Type B pancreatic cell (in vitro differentiated cells): ENCODE results near the gene RBBP6. TPM values are rescaled to one million over a fixed set of nuclear protein-coding genes. Genes with fewer than 3 reads are reported as not detected.

Source experiments
- DNase-seq: peaks from one replicate; pipeline ENCODE4 v3.0.0; 2021; ENCODE audit warnings: mixed read lengths; ENCODE audit not compliant: unreplicated experiment; ENCODE audit errors: extremely low spot score
- H3K27ac Mint-ChIP-seq: 2 replicates; pipeline ENCODE4 v1.8.0; 2021; ENCODE audit warnings: mild to moderate bottlenecking, mixed read lengths
- H3K27me3 Mint-ChIP-seq: 2 replicates; pipeline ENCODE4 v1.8.0; 2021; ENCODE audit warnings: mixed read lengths
- H3K36me3 Mint-ChIP-seq: 2 replicates; pipeline ENCODE4 v1.8.0; 2021; ENCODE audit warnings: mixed read lengths
- H3K4me1 Mint-ChIP-seq: one replicate; pipeline ENCODE4 v1.8.0; 2021; ENCODE audit warnings: mixed read lengths; ENCODE audit not compliant: unreplicated experiment
- H3K4me3 Mint-ChIP-seq: 2 replicates; pipeline ENCODE4 v1.8.0; 2021; ENCODE audit warnings: mild to moderate bottlenecking, mixed read lengths
- H3K9me3 Mint-ChIP-seq: 2 replicates; pipeline ENCODE4 v1.8.0; 2021; ENCODE audit warnings: mixed read lengths
- CTCF ChIP-seq: fragments of 200-600 bp; sonication (generic); conservative IDR thresholded peaks from 2 replicates; pipeline ENCODE4 v1.5.0; 2021; ENCODE audit warnings: antibody characterized with exemption, mild to moderate bottlenecking
- total RNA-seq: library from RNA; stranded (reverse); gene quantifications from 2 replicates; pipeline ENCODE4 v1.2.1, GENCODE V29; 2021; ENCODE audit warnings: low replicate concordance

RBBP6 gene
- total RNA-seq, 1 donor from 2014 or later: 70.7 TPM

GRCh38 chr16:24508614-24509013 lies 30.8 kb upstream of the RBBP6 start:
- no peak for TF ChIP-seq CTCF
- Mint-ChIP-seq H3K36me3 (no peaks in the 10 kb centered on the region), H3K27ac (no peak overlapping the region), H3K27me3 (peaks cover 29% of the 10 kb centered on the region), H3K4me3 (no peak overlapping the region), H3K9me3 (no peaks in the 10 kb centered on the region), H3K4me1 (no peaks in the 10 kb centered on the region)
- no peak for DNase-seq

- DNase-seq: no peak
- Mint-ChIP-seq H3K27ac (no peak overlapping the region), H3K36me3 (no peaks in the 10 kb centered on the region), H3K4me1 (no peaks in the 10 kb centered on the region), H3K27me3 (peaks cover 24% of the 10 kb centered on the region), H3K4me3 (no peak overlapping the region), H3K9me3 (no peaks in the 10 kb centered on the region)
- TF ChIP-seq CTCF: no peak
Observed at GRCh38 chr16:24509536-24509935, 29.8 kb upstream of the RBBP6 start.

GRCh38 chr16:24511174-24511573 lies 28.2 kb upstream of the RBBP6 start:
- no peak for TF ChIP-seq CTCF
- Mint-ChIP-seq H3K4me3 (no peak overlapping the region), H3K27me3 (peaks cover 18% of the 10 kb centered on the region), H3K36me3 (no peaks in the 10 kb centered on the region), H3K27ac (no peak overlapping the region), H3K4me1 (no peaks in the 10 kb centered on the region), H3K9me3 (no peaks in the 10 kb centered on the region)
- no peak for DNase-seq

GRCh38 chr16:24511792-24512191 lies 27.6 kb upstream of the RBBP6 start:
- H3K27me3 Mint-ChIP-seq: peaks cover 19% of the 10 kb centered on the region
- TF ChIP-seq CTCF: no peak
- DNase-seq: no peak
- no peaks in the 10 kb centered on the region for H3K9me3 Mint-ChIP-seq
- H3K4me3 Mint-ChIP-seq: no peak overlapping the region
- peaks cover under 1% of the 10 kb centered on the region for H3K4me1 Mint-ChIP-seq
- no peaks in the 10 kb centered on the region for H3K36me3 Mint-ChIP-seq
- H3K27ac Mint-ChIP-seq: no peak overlapping the region

- H3K4me3 Mint-ChIP-seq: no peak overlapping the region
- H3K36me3 Mint-ChIP-seq: no peaks in the 10 kb centered on the region
- H3K27me3 Mint-ChIP-seq: peaks cover 22% of the 10 kb centered on the region
Observed at GRCh38 chr16:24514096-24514495, 25.3 kb upstream of the RBBP6 start.

More at GRCh38 chr16:24514096-24514495, 25.3 kb upstream of the RBBP6 start:
- Mint-ChIP-seq H3K4me1 (peaks cover 6% of the 10 kb centered on the region), H3K27ac (no peak overlapping the region), H3K9me3 (no peaks in the 10 kb centered on the region)
- no peak for DNase-seq
- no peak for TF ChIP-seq CTCF
